Activated CD4-positive, alpha-beta T cell treated with anti-CD3 and anti-CD28 coated beads, Interleukin-2, amount 10 ng/mL, durations not matched to agents 24 days and 14 days (primary cell): ENCODE measurements around the gene STAC. TPM values are rescaled to one million over a fixed set of nuclear protein-coding genes. Genes with fewer than 3 reads are reported as not detected.

Source experiments
- DNase-seq: peaks from one replicate; pipeline ENCODE4 v3.0.0; 2022
- H3K27ac Mint-ChIP-seq: one replicate; pipeline ENCODE4 v1.8.0; 2022; ENCODE audit warnings: mild to moderate bottlenecking, mixed read lengths
- H3K27me3 Mint-ChIP-seq: one replicate; pipeline ENCODE4 v1.8.0; 2022; ENCODE audit warnings: mixed read lengths
- H3K36me3 Mint-ChIP-seq: one replicate; pipeline ENCODE4 v1.8.0; 2022; ENCODE audit warnings: low read depth, mild to moderate bottlenecking, mixed read lengths
- H3K4me1 Mint-ChIP-seq: one replicate; pipeline ENCODE4 v1.8.0; 2021; ENCODE audit warnings: mixed read lengths
- H3K4me3 Mint-ChIP-seq: one replicate; pipeline ENCODE4 v1.8.0; 2022; ENCODE audit warnings: mild to moderate bottlenecking, moderate library complexity, mixed read lengths
- H3K9me3 Mint-ChIP-seq: one replicate; pipeline ENCODE4 v1.8.0; 2021; ENCODE audit warnings: mixed read lengths
- intact Hi-C: fragments of 100-400 bp; cut with micrococcal nuclease; formaldehyde crosslinking; loops from one replicate; pipeline ENCODE4 v1.15.1; 2023
- total RNA-seq: library from RNA; stranded (reverse); gene quantifications from 2 replicates; pipeline ENCODE4 v1.2.3, GENCODE V29; 2022

Gene STAC
- total RNA-seq, 1 donor from 2014 or later = not detected

- no peaks in the 10 kb centered on the region for H3K9me3 Mint-ChIP-seq
- DNase-seq = no peak
- no peaks in the 10 kb centered on the region for H3K36me3 Mint-ChIP-seq
- H3K27me3 Mint-ChIP-seq = no peaks in the 10 kb centered on the region
- intact Hi-C loops = no loop called here
- H3K27ac Mint-ChIP-seq = no peak overlapping the region
- H3K4me1 Mint-ChIP-seq = no peaks in the 10 kb centered on the region
- H3K4me3 Mint-ChIP-seq = no peak overlapping the region
These were observed 13.9 kb downstream of the STAC start for GRCh38 chr3:36394176-36394575.

GRCh38 chr3:36397841-36398240 is 17.5 kb downstream of the STAC start:
- no peak overlapping the region for H3K4me3 Mint-ChIP-seq
- H3K27ac Mint-ChIP-seq = no peak overlapping the region
- H3K27me3 Mint-ChIP-seq = peaks cover 2% of the 10 kb centered on the region
- no peaks in the 10 kb centered on the region for H3K4me1 Mint-ChIP-seq
- DNase-seq = no peak
- no peaks in the 10 kb centered on the region for H3K9me3 Mint-ChIP-seq
- intact Hi-C loops = no loop called here
- H3K36me3 Mint-ChIP-seq = no peaks in the 10 kb centered on the region

- Mint-ChIP-seq H3K4me3 (no peak overlapping the region), H3K4me1 (no peaks in the 10 kb centered on the region), H3K36me3 (no peaks in the 10 kb centered on the region), H3K27me3 (peaks cover 2% of the 10 kb centered on the region), H3K27ac (no peak overlapping the region), H3K9me3 (no peaks in the 10 kb centered on the region)
- intact Hi-C loops = no loop called here
- no peak for DNase-seq
These were observed 19.6 kb downstream of the STAC start for GRCh38 chr3:36399933-36400332.

- no peak overlapping the region for H3K27ac Mint-ChIP-seq
- no peaks in the 10 kb centered on the region for H3K9me3 Mint-ChIP-seq
- intact Hi-C loops = no loop called here
- H3K36me3 Mint-ChIP-seq = no peaks in the 10 kb centered on the region
- DNase-seq = peak; percentile 8
- no peak overlapping the region for H3K4me3 Mint-ChIP-seq
- peaks cover 2% of the 10 kb centered on the region for H3K27me3 Mint-ChIP-seq
- H3K4me1 Mint-ChIP-seq = no peaks in the 10 kb centered on the region
These were observed 20.8 kb downstream of the STAC start for GRCh38 chr3:36401056-36401455.

- Mint-ChIP-seq H3K36me3 (no peaks in the 10 kb centered on the region), H3K4me3 (no peak overlapping the region)
These were observed 23.4 kb downstream of the STAC start for GRCh38 chr3:36403661-36404060.

GRCh38 chr3:36405190-36405589 is 24.9 kb downstream of the STAC start:
- Mint-ChIP-seq H3K27me3 (peaks cover 2% of the 10 kb centered on the region), H3K4me3 (no peak overlapping the region), H3K4me1 (no peaks in the 10 kb centered on the region), H3K9me3 (no peaks in the 10 kb centered on the region), H3K27ac (no peak overlapping the region), H3K36me3 (no peaks in the 10 kb centered on the region)
- no peak for DNase-seq
- intact Hi-C loops = no loop called here

More at GRCh38 chr3:36403661-36404060, 23.4 kb downstream of the STAC start:
- Mint-ChIP-seq H3K27ac (no peak overlapping the region), H3K9me3 (no peaks in the 10 kb centered on the region), H3K4me1 (no peaks in the 10 kb centered on the region), H3K27me3 (peaks cover 2% of the 10 kb centered on the region)
- DNase-seq = no peak
- intact Hi-C loops = no loop called here

GRCh38 chr3:36408146-36408545 is 27.8 kb downstream of the STAC start:
- H3K9me3 Mint-ChIP-seq = no peaks in the 10 kb centered on the region
- intact Hi-C loops = no loop called here

GRCh38 chr3:36409862-36410261 is 29.6 kb downstream of the STAC start:
- H3K27me3 Mint-ChIP-seq = no peaks in the 10 kb centered on the region
- no peak overlapping the region for H3K4me3 Mint-ChIP-seq
- H3K4me1 Mint-ChIP-seq = no peaks in the 10 kb centered on the region
- no peaks in the 10 kb centered on the region for H3K9me3 Mint-ChIP-seq
- intact Hi-C loops = no loop called here
- peak; percentile 4 for DNase-seq
- no peaks in the 10 kb centered on the region for H3K36me3 Mint-ChIP-seq
- H3K27ac Mint-ChIP-seq = no peak overlapping the region

More at GRCh38 chr3:36408146-36408545, 27.8 kb downstream of the STAC start:
- peak; percentile 21 for DNase-seq
- Mint-ChIP-seq H3K27me3 (no peaks in the 10 kb centered on the region), H3K4me3 (no peak overlapping the region), H3K27ac (no peak overlapping the region), H3K36me3 (no peaks in the 10 kb centered on the region), H3K4me1 (no peaks in the 10 kb centered on the region)

GRCh38 chr3:36411587-36411986 is 31.3 kb downstream of the STAC start:
- no peak overlapping the region for H3K4me3 Mint-ChIP-seq
- no peaks in the 10 kb centered on the region for H3K36me3 Mint-ChIP-seq
- H3K4me1 Mint-ChIP-seq = no peaks in the 10 kb centered on the region
- no peak for DNase-seq
- no peaks in the 10 kb centered on the region for H3K27me3 Mint-ChIP-seq
- H3K9me3 Mint-ChIP-seq = no peaks in the 10 kb centered on the region
- no peak overlapping the region for H3K27ac Mint-ChIP-seq
- intact Hi-C loops = no loop called here

GRCh38 chr3:36416599-36416998 is 36.3 kb downstream of the STAC start:
- Mint-ChIP-seq H3K4me3 (no peak overlapping the region), H3K4me1 (no peaks in the 10 kb centered on the region), H3K9me3 (no peaks in the 10 kb centered on the region), H3K27me3 (no peaks in the 10 kb centered on the region), H3K36me3 (no peaks in the 10 kb centered on the region), H3K27ac (no peak overlapping the region)
- DNase-seq = no peak
- intact Hi-C loops = no loop called here

- intact Hi-C loops = no loop called here
- no peaks in the 10 kb centered on the region for H3K9me3 Mint-ChIP-seq
- no peak overlapping the region for H3K27ac Mint-ChIP-seq
- no peaks in the 10 kb centered on the region for H3K36me3 Mint-ChIP-seq
- no peak overlapping the region for H3K4me3 Mint-ChIP-seq
- H3K27me3 Mint-ChIP-seq = no peaks in the 10 kb centered on the region
- no peak for DNase-seq
- no peaks in the 10 kb centered on the region for H3K4me1 Mint-ChIP-seq
These were observed 36.9 kb downstream of the STAC start for GRCh38 chr3:36417237-36417636.

GRCh38 chr3:36418296-36418695 is 38.0 kb downstream of the STAC start:
- no peaks in the 10 kb centered on the region for H3K9me3 Mint-ChIP-seq
- H3K27me3 Mint-ChIP-seq = no peaks in the 10 kb centered on the region
- intact Hi-C loops = no loop called here
- H3K36me3 Mint-ChIP-seq = no peaks in the 10 kb centered on the region
- no peak overlapping the region for H3K27ac Mint-ChIP-seq
- H3K4me1 Mint-ChIP-seq = no peaks in the 10 kb centered on the region
- no peak for DNase-seq
- H3K4me3 Mint-ChIP-seq = no peak overlapping the region

GRCh38 chr3:36428445-36428844 is 48.1 kb downstream of the STAC start:
- no peaks in the 10 kb centered on the region for H3K36me3 Mint-ChIP-seq
- intact Hi-C loops = no loop called here
- H3K27me3 Mint-ChIP-seq = no peaks in the 10 kb centered on the region
- H3K9me3 Mint-ChIP-seq = no peaks in the 10 kb centered on the region
- no peak for DNase-seq
- no peak overlapping the region for H3K4me3 Mint-ChIP-seq
- H3K27ac Mint-ChIP-seq = no peak overlapping the region
- no peaks in the 10 kb centered on the region for H3K4me1 Mint-ChIP-seq

GRCh38 chr3:36429986-36430485 is 49.7 kb downstream of the STAC start:
- Mint-ChIP-seq H3K4me1 (no peaks in the 10 kb centered on the region), H3K27me3 (no peaks in the 10 kb centered on the region), H3K36me3 (no peaks in the 10 kb centered on the region), H3K27ac (no peak overlapping the region), H3K9me3 (no peaks in the 10 kb centered on the region), H3K4me3 (no peak overlapping the region)
- intact Hi-C loops = no loop called here
- no peak for DNase-seq

GRCh38 chr3:36433511-36433910 is 53.2 kb downstream of the STAC start:
- no peaks in the 10 kb centered on the region for H3K9me3 Mint-ChIP-seq
- H3K27ac Mint-ChIP-seq = no peak overlapping the region
- intact Hi-C loops = no loop called here
- DNase-seq = no peak
- H3K36me3 Mint-ChIP-seq = no peaks in the 10 kb centered on the region
- no peaks in the 10 kb centered on the region for H3K27me3 Mint-ChIP-seq
- H3K4me3 Mint-ChIP-seq = no peak overlapping the region
- no peaks in the 10 kb centered on the region for H3K4me1 Mint-ChIP-seq
